GM23338 (cell line): ENCODE data around the gene PHF21A. TPM values are rescaled to one million over a fixed set of nuclear protein-coding genes. Genes with fewer than 3 reads are reported as not detected.

Source experiments
- ATAC-seq: fragments of 200-7000 bp; cut with Tn5 transposase; 3 replicates; pipeline ENCODE4 v1.9.1; 2020
- DNase-seq: peaks from one replicate; pipeline ENCODE4 v3.0.0-alpha.2; 2015; ENCODE audit warnings: low spot score
- H2AFZ ChIP-seq: fragments of 200-600 bp; sonication (generic); 2 replicates; pipeline ENCODE4 v1.8.0; 2016; ENCODE audit warnings: antibody characterized with exemption, mild to moderate bottlenecking, moderate library complexity
- H3F3A ChIP-seq: fragments of 200-600 bp; sonication (generic); replicated peaks from 2 replicates; pipeline ENCODE4 v1.8.0; 2017; ENCODE audit warnings: antibody characterized with exemption, mixed run types, low read depth
- H3K27ac ChIP-seq: fragments of 200-600 bp; sonication (generic); 2 replicates; pipeline ENCODE4 v1.6.1; 2016; ENCODE audit warnings: low read depth
- H3K27me3 ChIP-seq: fragments of 200-600 bp; sonication (generic); 2 replicates; pipeline ENCODE4 v1.8.0; 2016; ENCODE audit warnings: mild to moderate bottlenecking, mixed run types, moderate library complexity; ENCODE audit not compliant: insufficient read depth
- H3K36me3 ChIP-seq: fragments of 200-600 bp; sonication (generic); 2 replicates; pipeline ENCODE4 v1.8.0; 2016; ENCODE audit warnings: mild to moderate bottlenecking; ENCODE audit not compliant: insufficient read depth
- H3K4me1 ChIP-seq: fragments of 200-600 bp; sonication (generic); 2 replicates; pipeline ENCODE4 v1.8.0; 2016; ENCODE audit warnings: mild to moderate bottlenecking, moderate library complexity; ENCODE audit not compliant: insufficient read depth
- H3K4me2 ChIP-seq: fragments of 200-600 bp; sonication (generic); 2 replicates; pipeline ENCODE4 v1.7.1; 2017; ENCODE audit warnings: mixed run types
- H3K4me3 ChIP-seq: fragments of 200-600 bp; sonication (generic); 2 replicates; pipeline ENCODE4 v1.6.1; 2016; ENCODE audit warnings: mixed run types
- H3K79me2 ChIP-seq: fragments of 200-600 bp; sonication (generic); replicated peaks from 2 replicates; pipeline ENCODE4 v1.8.0; 2017; ENCODE audit warnings: mild to moderate bottlenecking; ENCODE audit not compliant: insufficient read depth
- H3K9me2 ChIP-seq: fragments of 200-600 bp; sonication (generic); 2 replicates; pipeline ENCODE4 v1.8.0; 2017; ENCODE audit not compliant: insufficient read depth
- H4K20me1 ChIP-seq: fragments of 200-600 bp; sonication (generic); replicated peaks from 2 replicates; pipeline ENCODE4 v1.8.0; 2017; ENCODE audit warnings: mild to moderate bottlenecking; ENCODE audit not compliant: insufficient read depth
- H3K27ac Mint-ChIP-seq: 2 replicates; pipeline ENCODE4 v1.8.0; 2020; ENCODE audit warnings: inconsistent platforms, mild to moderate bottlenecking, moderate library complexity, mixed read lengths
- H3K27me3 Mint-ChIP-seq: 3 replicates; pipeline ENCODE4 v1.8.0; 2022; ENCODE audit warnings: low read depth, mild to moderate bottlenecking, moderate library complexity, mixed read lengths, inconsistent platforms; ENCODE audit not compliant: insufficient read depth, poor library complexity
- H3K36me3 Mint-ChIP-seq: 3 replicates; pipeline ENCODE4 v1.8.0; 2021; ENCODE audit warnings: low read depth, mild to moderate bottlenecking, inconsistent platforms, moderate library complexity, mixed read lengths
- H3K4me1 Mint-ChIP-seq: 3 replicates; pipeline ENCODE4 v1.8.0; 2020; ENCODE audit warnings: mild to moderate bottlenecking, inconsistent platforms, mixed read lengths
- H3K4me3 Mint-ChIP-seq: 3 replicates; pipeline ENCODE4 v1.8.0; 2021; ENCODE audit warnings: moderate library complexity, mild to moderate bottlenecking, inconsistent platforms, mixed read lengths
- H3K9me3 Mint-ChIP-seq: 3 replicates; pipeline ENCODE4 v1.8.0; 2020; ENCODE audit warnings: moderate library complexity, mild to moderate bottlenecking, inconsistent platforms, mixed read lengths
- CREB1 ChIP-seq: fragments of 250-450 bp; sonication (Bioruptor Pico); IDR thresholded peaks from 2 replicates; pipeline ENCODE4 v1.5.0; 2020; ENCODE audit warnings: low read depth, mild to moderate bottlenecking, moderate library complexity
- EZH2 ChIP-seq: fragments of 200-600 bp; sonication (generic); IDR thresholded peaks from one replicate; pipeline ENCODE4 v1.8.0; 2017; ENCODE audit warnings: antibody characterized with exemption, mild to moderate bottlenecking, low read depth; ENCODE audit not compliant: unreplicated experiment
- EZH2phosphoT487 ChIP-seq: fragments of 200-600 bp; sonication (generic); IDR thresholded peaks from one replicate; pipeline ENCODE4 v1.8.1; 2018; ENCODE audit warnings: antibody characterized with exemption; ENCODE audit not compliant: unreplicated experiment
- JUNB ChIP-seq: IDR thresholded peaks from one replicate; pipeline ENCODE4 v1.6.1; 2016; ENCODE audit warnings: antibody characterized with exemption; ENCODE audit not compliant: unreplicated experiment
- NANOG ChIP-seq: IDR thresholded peaks from 2 replicates; pipeline ENCODE4 v1.6.1; 2016; ENCODE audit warnings: antibody characterized with exemption, borderline replicate concordance
- POLR2AphosphoS5 ChIP-seq: IDR thresholded peaks from 2 replicates; pipeline ENCODE4 v1.6.1; 2016; ENCODE audit warnings: antibody characterized with exemption, low read depth
- STAT1 ChIP-seq: IDR thresholded peaks from one replicate; pipeline ENCODE4 v1.6.1; 2016; ENCODE audit warnings: antibody characterized with exemption; ENCODE audit not compliant: unreplicated experiment
- ZNF114 ChIP-seq: fragments of 250-450 bp; sonication (Bioruptor Pico); IDR thresholded peaks from 2 replicates; pipeline ENCODE4 v1.5.0; 2020; ENCODE audit warnings: mild to moderate bottlenecking, moderate library complexity
- ZNF331 ChIP-seq: fragments of 250-450 bp; sonication (Bioruptor Pico); IDR thresholded peaks from 2 replicates; pipeline ENCODE4 v1.5.0; 2020; ENCODE audit warnings: low read depth, mild to moderate bottlenecking, moderate library complexity
- polyA plus RNA-seq: library from polyadenylated mRNA; unstranded; fragments of >200 nt; fragmentation: Nextera tagmentation; extraction: Ambion mirVana; gene quantifications from 2 replicates; pipeline ENCODE4 v1.2.1, GENCODE V29; 2016
- total RNA-seq: library from RNA; depleted of rRNA; stranded (reverse); fragments of >200 nt; shearing (Covaris generic); gene quantifications from 2 replicates; pipeline ENCODE4 v1.2.3, GENCODE V29; 2014
- TF ChIP-seq, protein P1 (sequence below): IDR thresholded peaks from 2 replicates; pipeline ENCODE4 v1.6.1; 2016; ENCODE audit warnings: antibody characterized with exemption
- TF ChIP-seq, protein P2 (sequence below): fragments of 250-450 bp; sonication (Bioruptor Pico); IDR thresholded peaks from 2 replicates; pipeline ENCODE4 v1.5.0; 2020; ENCODE audit warnings: mild to moderate bottlenecking, moderate library complexity
- TF ChIP-seq, protein P3 (sequence below), 2 experiments: fragments of 200-600 bp in 1 of 2; sonication (generic) in 1 of 2; conservative IDR thresholded peaks; 2 replicates each; pipeline versions ENCODE4 v1.5.1 to v1.6.1; 2016 to 2017; ENCODE audit warnings: antibody characterized with exemption in 2 of 2, low read depth in 2 of 2, mild to moderate bottlenecking in 2 of 2, moderate library complexity in 1 of 2
- TF ChIP-seq, protein P4 (sequence below): IDR thresholded peaks from one replicate; pipeline ENCODE4 v1.6.1; 2018; ENCODE audit warnings: antibody characterized with exemption; ENCODE audit not compliant: unreplicated experiment

Gene PHF21A
- total and polyA plus RNA-seq, 2 experiments from 2014 or later: 21.7 to 23.6 TPM

DNA sequence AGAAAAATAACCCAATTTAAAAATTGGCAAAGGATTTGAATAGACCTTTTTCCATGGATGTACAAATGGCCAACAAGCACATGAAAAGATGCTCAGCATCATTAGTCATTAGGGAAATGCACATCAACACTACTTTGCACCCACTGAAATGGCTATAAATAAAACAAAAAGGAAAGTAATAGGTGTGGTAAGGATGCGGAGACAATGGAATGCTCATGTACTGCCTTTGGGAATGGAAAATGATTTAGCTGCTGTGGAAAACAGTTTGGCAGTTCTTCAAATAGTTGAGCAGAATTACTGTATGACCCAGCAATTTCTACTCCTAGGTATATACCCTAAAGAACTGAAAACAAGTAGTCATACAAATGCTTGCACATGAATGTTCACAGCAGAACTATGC, 161.4 kb downstream of the PHF21A start:
- H3K4me3 ChIP-seq: no peak overlapping the region
- H3K4me2 ChIP-seq: no peak overlapping the region
- TF ChIP-seq POLR2AphosphoS5: no peak
- no peak for TF ChIP-seq EZH2
- TF ChIP-seq, protein P1, sequence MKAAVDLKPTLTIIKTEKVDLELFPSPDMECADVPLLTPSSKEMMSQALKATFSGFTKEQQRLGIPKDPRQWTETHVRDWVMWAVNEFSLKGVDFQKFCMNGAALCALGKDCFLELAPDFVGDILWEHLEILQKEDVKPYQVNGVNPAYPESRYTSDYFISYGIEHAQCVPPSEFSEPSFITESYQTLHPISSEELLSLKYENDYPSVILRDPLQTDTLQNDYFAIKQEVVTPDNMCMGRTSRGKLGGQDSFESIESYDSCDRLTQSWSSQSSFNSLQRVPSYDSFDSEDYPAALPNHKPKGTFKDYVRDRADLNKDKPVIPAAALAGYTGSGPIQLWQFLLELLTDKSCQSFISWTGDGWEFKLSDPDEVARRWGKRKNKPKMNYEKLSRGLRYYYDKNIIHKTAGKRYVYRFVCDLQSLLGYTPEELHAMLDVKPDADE: no peak
- no peak for TF ChIP-seq EZH2phosphoT487
- TF ChIP-seq, protein P2, sequence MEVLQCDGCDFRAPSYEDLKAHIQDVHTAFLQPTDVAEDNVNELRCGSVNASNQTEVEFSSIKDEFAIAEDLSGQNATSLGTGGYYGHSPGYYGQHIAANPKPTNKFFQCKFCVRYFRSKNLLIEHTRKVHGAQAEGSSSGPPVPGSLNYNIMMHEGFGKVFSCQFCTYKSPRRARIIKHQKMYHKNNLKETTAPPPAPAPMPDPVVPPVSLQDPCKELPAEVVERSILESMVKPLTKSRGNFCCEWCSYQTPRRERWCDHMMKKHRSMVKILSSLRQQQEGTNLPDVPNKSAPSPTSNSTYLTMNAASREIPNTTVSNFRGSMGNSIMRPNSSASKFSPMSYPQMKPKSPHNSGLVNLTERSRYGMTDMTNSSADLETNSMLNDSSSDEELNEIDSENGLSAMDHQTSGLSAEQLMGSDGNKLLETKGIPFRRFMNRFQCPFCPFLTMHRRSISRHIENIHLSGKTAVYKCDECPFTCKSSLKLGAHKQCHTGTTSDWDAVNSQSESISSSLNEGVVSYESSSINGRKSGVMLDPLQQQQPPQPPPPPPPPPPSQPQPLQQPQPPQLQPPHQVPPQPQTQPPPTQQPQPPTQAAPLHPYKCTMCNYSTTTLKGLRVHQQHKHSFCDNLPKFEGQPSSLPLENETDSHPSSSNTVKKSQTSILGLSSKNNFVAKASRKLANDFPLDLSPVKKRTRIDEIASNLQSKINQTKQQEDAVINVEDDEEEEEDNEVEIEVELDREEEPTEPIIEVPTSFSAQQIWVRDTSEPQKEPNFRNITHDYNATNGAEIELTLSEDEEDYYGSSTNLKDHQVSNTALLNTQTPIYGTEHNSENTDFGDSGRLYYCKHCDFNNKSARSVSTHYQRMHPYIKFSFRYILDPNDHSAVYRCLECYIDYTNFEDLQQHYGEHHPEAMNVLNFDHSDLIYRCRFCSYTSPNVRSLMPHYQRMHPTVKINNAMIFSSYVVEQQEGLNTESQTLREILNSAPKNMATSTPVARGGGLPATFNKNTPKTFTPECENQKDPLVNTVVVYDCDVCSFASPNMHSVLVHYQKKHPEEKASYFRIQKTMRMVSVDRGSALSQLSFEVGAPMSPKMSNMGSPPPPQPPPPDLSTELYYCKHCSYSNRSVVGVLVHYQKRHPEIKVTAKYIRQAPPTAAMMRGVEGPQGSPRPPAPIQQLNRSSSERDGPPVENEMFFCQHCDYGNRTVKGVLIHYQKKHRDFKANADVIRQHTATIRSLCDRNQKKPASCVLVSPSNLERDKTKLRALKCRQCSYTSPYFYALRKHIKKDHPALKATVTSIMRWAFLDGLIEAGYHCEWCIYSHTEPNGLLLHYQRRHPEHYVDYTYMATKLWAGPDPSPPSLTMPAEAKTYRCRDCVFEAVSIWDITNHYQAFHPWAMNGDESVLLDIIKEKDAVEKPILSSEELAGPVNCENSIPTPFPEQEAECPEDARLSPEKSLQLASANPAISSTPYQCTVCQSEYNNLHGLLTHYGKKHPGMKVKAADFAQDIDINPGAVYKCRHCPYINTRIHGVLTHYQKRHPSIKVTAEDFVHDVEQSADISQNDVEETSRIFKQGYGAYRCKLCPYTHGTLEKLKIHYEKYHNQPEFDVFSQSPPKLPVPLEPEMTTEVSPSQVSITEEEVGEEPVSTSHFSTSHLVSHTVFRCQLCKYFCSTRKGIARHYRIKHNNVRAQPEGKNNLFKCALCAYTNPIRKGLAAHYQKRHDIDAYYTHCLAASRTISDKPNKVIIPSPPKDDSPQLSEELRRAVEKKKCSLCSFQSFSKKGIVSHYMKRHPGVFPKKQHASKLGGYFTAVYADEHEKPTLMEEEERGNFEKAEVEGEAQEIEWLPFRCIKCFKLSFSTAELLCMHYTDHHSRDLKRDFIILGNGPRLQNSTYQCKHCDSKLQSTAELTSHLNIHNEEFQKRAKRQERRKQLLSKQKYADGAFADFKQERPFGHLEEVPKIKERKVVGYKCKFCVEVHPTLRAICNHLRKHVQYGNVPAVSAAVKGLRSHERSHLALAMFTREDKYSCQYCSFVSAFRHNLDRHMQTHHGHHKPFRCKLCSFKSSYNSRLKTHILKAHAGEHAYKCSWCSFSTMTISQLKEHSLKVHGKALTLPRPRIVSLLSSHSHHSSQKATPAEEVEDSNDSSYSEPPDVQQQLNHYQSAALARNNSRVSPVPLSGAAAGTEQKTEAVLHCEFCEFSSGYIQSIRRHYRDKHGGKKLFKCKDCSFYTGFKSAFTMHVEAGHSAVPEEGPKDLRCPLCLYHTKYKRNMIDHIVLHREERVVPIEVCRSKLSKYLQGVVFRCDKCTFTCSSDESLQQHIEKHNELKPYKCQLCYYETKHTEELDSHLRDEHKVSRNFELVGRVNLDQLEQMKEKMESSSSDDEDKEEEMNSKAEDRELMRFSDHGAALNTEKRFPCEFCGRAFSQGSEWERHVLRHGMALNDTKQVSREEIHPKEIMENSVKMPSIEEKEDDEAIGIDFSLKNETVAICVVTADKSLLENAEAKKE: no peak
- no peak for TF ChIP-seq STAT1
- TF ChIP-seq ZNF114 (CRISPR knock-in tag): no peak
- TF ChIP-seq JUNB: no peak
- TF ChIP-seq, protein P3, sequence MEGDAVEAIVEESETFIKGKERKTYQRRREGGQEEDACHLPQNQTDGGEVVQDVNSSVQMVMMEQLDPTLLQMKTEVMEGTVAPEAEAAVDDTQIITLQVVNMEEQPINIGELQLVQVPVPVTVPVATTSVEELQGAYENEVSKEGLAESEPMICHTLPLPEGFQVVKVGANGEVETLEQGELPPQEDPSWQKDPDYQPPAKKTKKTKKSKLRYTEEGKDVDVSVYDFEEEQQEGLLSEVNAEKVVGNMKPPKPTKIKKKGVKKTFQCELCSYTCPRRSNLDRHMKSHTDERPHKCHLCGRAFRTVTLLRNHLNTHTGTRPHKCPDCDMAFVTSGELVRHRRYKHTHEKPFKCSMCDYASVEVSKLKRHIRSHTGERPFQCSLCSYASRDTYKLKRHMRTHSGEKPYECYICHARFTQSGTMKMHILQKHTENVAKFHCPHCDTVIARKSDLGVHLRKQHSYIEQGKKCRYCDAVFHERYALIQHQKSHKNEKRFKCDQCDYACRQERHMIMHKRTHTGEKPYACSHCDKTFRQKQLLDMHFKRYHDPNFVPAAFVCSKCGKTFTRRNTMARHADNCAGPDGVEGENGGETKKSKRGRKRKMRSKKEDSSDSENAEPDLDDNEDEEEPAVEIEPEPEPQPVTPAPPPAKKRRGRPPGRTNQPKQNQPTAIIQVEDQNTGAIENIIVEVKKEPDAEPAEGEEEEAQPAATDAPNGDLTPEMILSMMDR (conservative IDR thresholded peaks at IDR 0.05; ENCODE audit: low read depth in 2 of 2): no peak
- no peak for TF ChIP-seq ZNF331 (CRISPR knock-in tag)
- TF ChIP-seq, protein P4, sequence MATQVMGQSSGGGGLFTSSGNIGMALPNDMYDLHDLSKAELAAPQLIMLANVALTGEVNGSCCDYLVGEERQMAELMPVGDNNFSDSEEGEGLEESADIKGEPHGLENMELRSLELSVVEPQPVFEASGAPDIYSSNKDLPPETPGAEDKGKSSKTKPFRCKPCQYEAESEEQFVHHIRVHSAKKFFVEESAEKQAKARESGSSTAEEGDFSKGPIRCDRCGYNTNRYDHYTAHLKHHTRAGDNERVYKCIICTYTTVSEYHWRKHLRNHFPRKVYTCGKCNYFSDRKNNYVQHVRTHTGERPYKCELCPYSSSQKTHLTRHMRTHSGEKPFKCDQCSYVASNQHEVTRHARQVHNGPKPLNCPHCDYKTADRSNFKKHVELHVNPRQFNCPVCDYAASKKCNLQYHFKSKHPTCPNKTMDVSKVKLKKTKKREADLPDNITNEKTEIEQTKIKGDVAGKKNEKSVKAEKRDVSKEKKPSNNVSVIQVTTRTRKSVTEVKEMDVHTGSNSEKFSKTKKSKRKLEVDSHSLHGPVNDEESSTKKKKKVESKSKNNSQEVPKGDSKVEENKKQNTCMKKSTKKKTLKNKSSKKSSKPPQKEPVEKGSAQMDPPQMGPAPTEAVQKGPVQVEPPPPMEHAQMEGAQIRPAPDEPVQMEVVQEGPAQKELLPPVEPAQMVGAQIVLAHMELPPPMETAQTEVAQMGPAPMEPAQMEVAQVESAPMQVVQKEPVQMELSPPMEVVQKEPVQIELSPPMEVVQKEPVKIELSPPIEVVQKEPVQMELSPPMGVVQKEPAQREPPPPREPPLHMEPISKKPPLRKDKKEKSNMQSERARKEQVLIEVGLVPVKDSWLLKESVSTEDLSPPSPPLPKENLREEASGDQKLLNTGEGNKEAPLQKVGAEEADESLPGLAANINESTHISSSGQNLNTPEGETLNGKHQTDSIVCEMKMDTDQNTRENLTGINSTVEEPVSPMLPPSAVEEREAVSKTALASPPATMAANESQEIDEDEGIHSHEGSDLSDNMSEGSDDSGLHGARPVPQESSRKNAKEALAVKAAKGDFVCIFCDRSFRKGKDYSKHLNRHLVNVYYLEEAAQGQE: no peak
- TF ChIP-seq CREB1 (CRISPR knock-in tag): no peak
- TF ChIP-seq NANOG: no peak
- no peak overlapping the region for H2AFZ ChIP-seq
- no peak overlapping the region for H3K27ac ChIP-seq
- Mint-ChIP-seq H3K27me3 (peaks cover 2% of the 10 kb centered on the region), H3K4me1 (no peaks in the 10 kb centered on the region), H3K9me3 (no peaks in the 10 kb centered on the region), H3K36me3 (peaks cover 14% of the 10 kb centered on the region), H3K4me3 (no peak overlapping the region), H3K27ac (no peak overlapping the region)
- no peaks in the 10 kb centered on the region for H3K4me1 ChIP-seq
- DNase-seq: no peak
- H3K79me2 ChIP-seq: no peaks in the 10 kb centered on the region
- H3K27me3 ChIP-seq: no peaks in the 10 kb centered on the region
- H3F3A ChIP-seq: no peaks in the 10 kb centered on the region
- H3K9me2 ChIP-seq: no peaks in the 10 kb centered on the region
- H4K20me1 ChIP-seq: no peaks in the 10 kb centered on the region
- ATAC-seq: no peak
- no peaks in the 10 kb centered on the region for H3K36me3 ChIP-seq
